Measurements from ENCODE around the gene BCL2L12. TPM values are rescaled to one million over a fixed set of nuclear protein-coding genes. Genes with fewer than 3 reads are reported as not detected.

Gene BCL2L12
- total and polyA plus RNA-seq, 3 experiments from 2014 or later = 18.9 to 70.9 (median 68.2) TPM

- Histone ChIP-seq H3K27me3 (ENCODE audit: insufficient read depth, low read length, poor library complexity, severe bottlenecking) (no peaks in the 10 kb centered on the region), H3K4me1 (ENCODE audit: insufficient read depth, low read length) (no peaks in the 10 kb centered on the region), H3K4me3 (ENCODE audit: low read length) (no peak overlapping the region), H3K9me3 (ENCODE audit: low read length) (no peaks in the 10 kb centered on the region), H3K36me3 (ENCODE audit: insufficient read depth, low read length) (peaks cover 41% of the 10 kb centered on the region), H3K27ac (ENCODE audit: low read depth, low read length) (no peak overlapping the region)
- no peak overlapping the region for H3K4me3 Mint-ChIP-seq
- POLR2A ChIA-PET = interaction anchor here (0.6 kb wide), 1 partner anchor 425 kb away, joined by 3 read pairs; no protein-coding TSS in a partner anchor
- H3K27ac Mint-ChIP-seq = peak overlapping the region in 5 of 8 donors; percentile 15 to 72 (median 59)
- H3K9me3 Mint-ChIP-seq = no peaks in the 10 kb centered on the region
- peaks cover 0 to 17% (median 5%) of the 10 kb centered on the region in 3 donors for H3K4me1 Mint-ChIP-seq
- peaks cover 0 to 77% (median 5%) of the 10 kb centered on the region in 3 donors for H3K36me3 Mint-ChIP-seq
- H3K27me3 Mint-ChIP-seq = no peaks in the 10 kb centered on the region
- DNase-seq = no peak
- CTCF ChIA-PET = interaction anchor here (1.1 to 2.6 kb wide), 3 partner anchors 13 to 17 kb away, joined by 3 to 8 read pairs (median 3); partner anchors contain the start of gene SCAF1
Measured at GRCh38 chr19:49655570-49656455, 9.9 kb upstream of the BCL2L12 start.

GRCh38 chr19:49656456-49657109 lies 9.2 kb upstream of the BCL2L12 start:
- ChIA-PET POLR2A (interaction anchor here (0.6 kb wide), 2 partner anchors 44 to 426 kb away, joined by 3 to 4 read pairs; no protein-coding TSS in a partner anchor), CTCF (interaction anchor here (1.1 to 2.6 kb wide), 3 partner anchors 14 to 24 kb away, joined by 3 to 8 read pairs (median 3); partner anchors contain the start of gene SCAF1)
- H3K36me3 ChIP-seq (ENCODE audit: insufficient read depth, low read length) = peaks cover 44% of the 10 kb centered on the region
- H3K4me3 ChIP-seq (ENCODE audit: low read length) = no peak overlapping the region
- Mint-ChIP-seq H3K9me3 (no peaks in the 10 kb centered on the region), H3K4me3 (no peak overlapping the region), H3K36me3 (peaks cover 0 to 82% (median 5%) of the 10 kb centered on the region in 3 donors), H3K27ac (peak overlapping the region in 5 of 8 donors; percentile 11 to 50 (median 42)), H3K27me3 (no peaks in the 10 kb centered on the region), H3K4me1 (peaks cover 0 to 17% (median 5%) of the 10 kb centered on the region in 3 donors)
- DNase-seq = no peak
- no peaks in the 10 kb centered on the region for H3K4me1 ChIP-seq (ENCODE audit: insufficient read depth, low read length)
- no peaks in the 10 kb centered on the region for H3K27me3 ChIP-seq (ENCODE audit: insufficient read depth, low read length, poor library complexity, severe bottlenecking)
- H3K27ac ChIP-seq (ENCODE audit: low read depth, low read length) = no peak overlapping the region
- no peaks in the 10 kb centered on the region for H3K9me3 ChIP-seq (ENCODE audit: low read length)

GRCh38 chr19:49657493-49658138 lies 8.1 kb upstream of the BCL2L12 start:
- Mint-ChIP-seq H3K9me3 (no peaks in the 10 kb centered on the region), H3K4me3 (peak overlapping the region in 1 of 7 donors; percentile 50), H3K36me3 (peaks cover 0 to 87% (median 5%) of the 10 kb centered on the region in 3 donors), H3K27me3 (no peaks in the 10 kb centered on the region), H3K4me1 (peaks cover 3 to 22% (median 7%) of the 10 kb centered on the region in 3 donors), H3K27ac (peak overlapping the region in 6 of 8 donors; percentile 29 to 86 (median 64))
- no peak overlapping the region for H3K4me3 ChIP-seq (ENCODE audit: low read length)
- H3K27me3 ChIP-seq (ENCODE audit: insufficient read depth, low read length, poor library complexity, severe bottlenecking) = no peaks in the 10 kb centered on the region
- no peak for DNase-seq
- H3K9me3 ChIP-seq (ENCODE audit: low read length) = no peaks in the 10 kb centered on the region
- POLR2A ChIA-PET = interaction anchor here (0.6 kb wide), 1 partner anchor 45 kb away, joined by 4 read pairs; no protein-coding TSS in a partner anchor
- peaks cover 8% of the 10 kb centered on the region for H3K4me1 ChIP-seq (ENCODE audit: insufficient read depth, low read length)
- CTCF ChIA-PET = interaction anchor here (1.1 to 1.6 kb wide), 2 partner anchors 15 to 23 kb away, joined by 3 to 5 read pairs; no protein-coding TSS in a partner anchor
- no peak overlapping the region for H3K27ac ChIP-seq (ENCODE audit: low read depth, low read length)
- peaks cover 54% of the 10 kb centered on the region for H3K36me3 ChIP-seq (ENCODE audit: insufficient read depth, low read length)

- Histone ChIP-seq H3K4me3 (ENCODE audit: low read length) (no peak overlapping the region), H3K36me3 (ENCODE audit: insufficient read depth, low read length) (peaks cover 57% of the 10 kb centered on the region), H3K4me1 (ENCODE audit: insufficient read depth, low read length) (peaks cover 13% of the 10 kb centered on the region), H3K27ac (ENCODE audit: low read depth, low read length) (no peak overlapping the region), H3K9me3 (ENCODE audit: low read length) (no peaks in the 10 kb centered on the region), H3K27me3 (ENCODE audit: insufficient read depth, low read length, poor library complexity, severe bottlenecking) (no peaks in the 10 kb centered on the region)
- no peak overlapping the region for H3K27ac Mint-ChIP-seq
- H3K27me3 Mint-ChIP-seq = no peaks in the 10 kb centered on the region
- H3K4me1 Mint-ChIP-seq = peaks cover 8 to 27% (median 12%) of the 10 kb centered on the region in 3 donors
- no peak for DNase-seq
- POLR2A ChIA-PET = no interaction called here
- CTCF ChIA-PET = interaction anchor here (1.6 kb wide), 1 partner anchor 14 kb away, joined by 5 read pairs; no protein-coding TSS in a partner anchor
- H3K9me3 Mint-ChIP-seq = no peaks in the 10 kb centered on the region
- H3K36me3 Mint-ChIP-seq = peaks cover 0 to 88% (median 5%) of the 10 kb centered on the region in 3 donors
- no peak overlapping the region for H3K4me3 Mint-ChIP-seq
Measured at GRCh38 chr19:49658139-49658517, 7.6 kb upstream of the BCL2L12 start.

GRCh38 chr19:49658566-49659442 lies 6.9 kb upstream of the BCL2L12 start:
- peaks cover 15 to 34% (median 17%) of the 10 kb centered on the region in 3 donors for H3K4me1 Mint-ChIP-seq
- Histone ChIP-seq H3K27me3 (ENCODE audit: insufficient read depth, low read length, poor library complexity, severe bottlenecking) (no peaks in the 10 kb centered on the region), H3K4me3 (ENCODE audit: low read length) (no peak overlapping the region), H3K36me3 (ENCODE audit: insufficient read depth, low read length) (peaks cover 57% of the 10 kb centered on the region), H3K27ac (ENCODE audit: low read depth, low read length) (no peak overlapping the region), H3K9me3 (ENCODE audit: low read length) (no peaks in the 10 kb centered on the region), H3K4me1 (ENCODE audit: insufficient read depth, low read length) (peaks cover 20% of the 10 kb centered on the region)
- no peak for DNase-seq
- H3K4me3 Mint-ChIP-seq = no peak overlapping the region
- H3K27me3 Mint-ChIP-seq = no peaks in the 10 kb centered on the region
- no peaks in the 10 kb centered on the region for H3K9me3 Mint-ChIP-seq
- peak overlapping the region in 5 of 8 donors; percentile 32 to 62 (median 38) for H3K27ac Mint-ChIP-seq
- CTCF ChIA-PET = interaction anchor here (1.6 kb wide), 1 partner anchor 14 kb away, joined by 5 read pairs; no protein-coding TSS in a partner anchor
- peaks cover 0 to 89% (median 5%) of the 10 kb centered on the region in 3 donors for H3K36me3 Mint-ChIP-seq
- POLR2A ChIA-PET = interaction anchor here (0.8 kb wide), 1 partner anchor 16 kb away, joined by 4 read pairs; no protein-coding TSS in a partner anchor

GRCh38 chr19:49660338-49660961 lies 5.3 kb upstream of the BCL2L12 start:
- Histone ChIP-seq H3K9me3 (ENCODE audit: low read length) (no peaks in the 10 kb centered on the region), H3K4me1 (ENCODE audit: insufficient read depth, low read length) (peaks cover 22% of the 10 kb centered on the region), H3K27ac (ENCODE audit: low read depth, low read length) (no peak overlapping the region), H3K27me3 (ENCODE audit: insufficient read depth, low read length, poor library complexity, severe bottlenecking) (no peaks in the 10 kb centered on the region), H3K36me3 (ENCODE audit: insufficient read depth, low read length) (peaks cover 45% of the 10 kb centered on the region), H3K4me3 (ENCODE audit: low read length) (no peak overlapping the region)
- peak overlapping the region in 3 of 8 donors; percentile 29 to 63 (median 62) for H3K27ac Mint-ChIP-seq
- H3K4me1 Mint-ChIP-seq = peaks cover 19 to 40% (median 21%) of the 10 kb centered on the region in 3 donors
- H3K4me3 Mint-ChIP-seq = peak overlapping the region in 1 of 7 donors; percentile 54
- DNase-seq = no peak
- ChIA-PET CTCF (interaction anchor here (2.1 kb wide), 1 partner anchor 12 kb away, joined by 7 read pairs; no protein-coding TSS in a partner anchor), POLR2A (interaction anchor here (1.0 kb wide), 1 partner anchor 16 kb away, joined by 3 read pairs; no protein-coding TSS in a partner anchor)
- no peaks in the 10 kb centered on the region for H3K27me3 Mint-ChIP-seq
- H3K36me3 Mint-ChIP-seq = peaks cover 0 to 88% (median 4%) of the 10 kb centered on the region in 3 donors
- H3K9me3 Mint-ChIP-seq = no peaks in the 10 kb centered on the region
